Fibroblast of lung (primary cell): ENCODE measurements around the gene MPPED2. TPM values are rescaled to one million over a fixed set of nuclear protein-coding genes. Genes with fewer than 3 reads are reported as not detected.

Experiments used
- DNase-seq, 2 donors: peaks; one replicate each; pipeline versions ENCODE4 v3.0.0 to v3.0.0-alpha.2; 2010; ENCODE audit warnings: low read depth in 2 of 2
- H2AFZ ChIP-seq: 2 replicates; pipeline ENCODE4 v1.5.1; 2012; ENCODE audit warnings: low read length, control low read depth, inconsistent platforms
- H3K27ac ChIP-seq: 2 replicates; pipeline ENCODE4 v1.5.1; 2011; ENCODE audit warnings: low read length, control low read depth; ENCODE audit not compliant: insufficient read depth
- H3K27me3 ChIP-seq: 2 replicates; pipeline ENCODE4 v1.5.1; 2011; ENCODE audit warnings: mild to moderate bottlenecking, low read length; ENCODE audit not compliant: control insufficient read depth, insufficient read depth
- H3K36me3 ChIP-seq: 2 replicates; pipeline ENCODE4 v1.5.1; 2011; ENCODE audit warnings: low read length; ENCODE audit not compliant: control insufficient read depth, insufficient read depth
- H3K4me1 ChIP-seq: 2 replicates; pipeline ENCODE4 v1.5.1; 2011; ENCODE audit warnings: low read length; ENCODE audit not compliant: control insufficient read depth, insufficient read depth; ENCODE audit errors: extremely low read depth
- H3K4me2 ChIP-seq: 2 replicates; pipeline ENCODE4 v1.5.1; 2011; ENCODE audit warnings: low read length, control low read depth; ENCODE audit not compliant: insufficient read depth; ENCODE audit errors: extremely low read depth
- H3K4me3 ChIP-seq, 4 experiments: fragments of 200-600 bp in 1 of 4; sonication (generic) in 1 of 4; replicated peaks in 1 of 4; 2 replicates each; pipeline ENCODE4 v1.5.1; 2011 to 2016; ENCODE audit warnings: low read length in 4 of 4, low read depth in 3 of 4, mild to moderate bottlenecking in 3 of 4, control low read depth in 2 of 4, inconsistent platforms in 1 of 4, mixed read lengths in 1 of 4; ENCODE audit not compliant: insufficient read depth in 1 of 4; ENCODE audit errors: control extremely low read depth in 1 of 4
- H3K79me2 ChIP-seq: 2 replicates; pipeline ENCODE4 v1.5.1; 2012; ENCODE audit warnings: mild to moderate bottlenecking, low read length, inconsistent platforms; ENCODE audit not compliant: control insufficient read depth, insufficient read depth
- H3K9ac ChIP-seq: 2 replicates; pipeline ENCODE4 v1.5.1; 2011; ENCODE audit warnings: mild to moderate bottlenecking, low read length, control low read depth; ENCODE audit not compliant: insufficient read depth
- H3K9me3 ChIP-seq: 2 replicates; pipeline ENCODE4 v1.5.1; 2012; ENCODE audit warnings: low read depth, low read length; ENCODE audit not compliant: control insufficient read depth, insufficient read depth
- H4K20me1 ChIP-seq: 2 replicates; pipeline ENCODE4 v1.5.1; 2011; ENCODE audit warnings: low read length; ENCODE audit not compliant: control insufficient read depth, insufficient read depth; ENCODE audit errors: extremely low read depth
- CTCF ChIP-seq, 2 donors: IDR thresholded peaks in 1 of 2; conservative IDR thresholded peaks in 1 of 2; 1 replicate in 1 of 2; 2 replicates in 1 of 2; pipeline ENCODE4 v1.5.1; 2011 to 2012; ENCODE audit warnings: low read length in 2 of 2, control low read depth in 1 of 2, inconsistent platforms in 1 of 2, low read depth in 1 of 2, mild to moderate bottlenecking in 1 of 2
- EZH2 ChIP-seq: IDR thresholded peaks from 2 replicates; pipeline ENCODE4 v1.5.1; 2012; ENCODE audit warnings: low read length, control low read depth, mild to moderate bottlenecking; ENCODE audit errors: missing control alignments
- polyA plus RNA-seq, 2 donors: library from polyadenylated mRNA; depleted of rRNA in 1 of 2; stranded (reverse) in 1 of 2; unstranded in 1 of 2; fragments of >200 nt; gene quantifications; 2 replicates each; pipeline ENCODE4 v1.2.1, GENCODE V29; 2011 to 2012; ENCODE audit warnings: missing spikeins in 1 of 2
- total RNA-seq: library from RNA; depleted of rRNA; stranded (reverse); fragments of >200 nt; gene quantifications from 2 replicates; pipeline ENCODE4 v1.2.1, GENCODE V29; 2014

The MPPED2 gene
- total and polyA plus RNA-seq, 2 donors (not counting 1 experiment from before 2014, with no cell fraction given), result under 0.01 to 0.02 TPM

GRCh38 chr11:30509364-30509763 lies 76.8 kb downstream of the MPPED2 start:
- no peaks in the 10 kb centered on the region for H3K4me1 ChIP-seq
- H3K27ac ChIP-seq, result no peak overlapping the region
- H3K9ac ChIP-seq, result no peak overlapping the region
- no peak overlapping the region for H2AFZ ChIP-seq
- TF ChIP-seq EZH2 (no peak), CTCF (conservative IDR thresholded peaks at IDR 0.05 in 1 of 2, IDR thresholded peaks at IDR 0.05 in 1 of 2; ENCODE audit: low read depth in 1 of 2, low read length in 2 of 2) (no peak)
- no peaks in the 10 kb centered on the region for H3K36me3 ChIP-seq
- no peak overlapping the region for H3K4me3 ChIP-seq
- no peaks in the 10 kb centered on the region for H3K9me3 ChIP-seq
- H3K4me2 ChIP-seq, result no peak overlapping the region
- H3K27me3 ChIP-seq, result no peaks in the 10 kb centered on the region
- no peaks in the 10 kb centered on the region for H4K20me1 ChIP-seq
- no peak for DNase-seq
- H3K79me2 ChIP-seq, result no peaks in the 10 kb centered on the region

GRCh38 chr11:30508594-30508993 lies 77.6 kb downstream of the MPPED2 start:
- H3K79me2 ChIP-seq, result no peaks in the 10 kb centered on the region
- H3K9me3 ChIP-seq, result no peaks in the 10 kb centered on the region

GRCh38 chr11:30505603-30506002 lies 80.5 kb downstream of the MPPED2 start:
- no peak overlapping the region for H3K4me3 ChIP-seq
- H4K20me1 ChIP-seq, result no peaks in the 10 kb centered on the region
- no peaks in the 10 kb centered on the region for H3K79me2 ChIP-seq
- no peaks in the 10 kb centered on the region for H3K9me3 ChIP-seq
- H3K9ac ChIP-seq, result no peak overlapping the region
- H3K27ac ChIP-seq, result no peak overlapping the region
- H3K27me3 ChIP-seq, result no peaks in the 10 kb centered on the region
- no peak overlapping the region for H2AFZ ChIP-seq
- H3K36me3 ChIP-seq, result no peaks in the 10 kb centered on the region
- no peak for DNase-seq
- no peak overlapping the region for H3K4me2 ChIP-seq
- TF ChIP-seq EZH2 (no peak), CTCF (conservative IDR thresholded peaks at IDR 0.05 in 1 of 2, IDR thresholded peaks at IDR 0.05 in 1 of 2; ENCODE audit: low read depth in 1 of 2, low read length in 2 of 2) (no peak)
- H3K4me1 ChIP-seq, result no peaks in the 10 kb centered on the region

More at GRCh38 chr11:30508594-30508993, 77.6 kb downstream of the MPPED2 start:
- Histone ChIP-seq H3K4me3 (no peak overlapping the region), H3K9ac (no peak overlapping the region), H3K27ac (no peak overlapping the region), H2AFZ (no peak overlapping the region), H3K27me3 (no peaks in the 10 kb centered on the region), H3K4me2 (no peak overlapping the region), H3K36me3 (no peaks in the 10 kb centered on the region), H3K4me1 (no peaks in the 10 kb centered on the region), H4K20me1 (no peaks in the 10 kb centered on the region)
- no peak for DNase-seq
- no peak for TF ChIP-seq EZH2
- no peak for TF ChIP-seq CTCF (conservative IDR thresholded peaks at IDR 0.05 in 1 of 2, IDR thresholded peaks at IDR 0.05 in 1 of 2; ENCODE audit: low read depth in 1 of 2, low read length in 2 of 2)
